NCI-H524 (cell line): Measurements from ENCODE around the gene NETO1.

Source experiments
- DNase-seq, 2 experiments: peaks; one replicate each; lab custom pipeline; 2025; lab: John Stamatoyannopoulos, UW

The NETO1 gene

DNA sequence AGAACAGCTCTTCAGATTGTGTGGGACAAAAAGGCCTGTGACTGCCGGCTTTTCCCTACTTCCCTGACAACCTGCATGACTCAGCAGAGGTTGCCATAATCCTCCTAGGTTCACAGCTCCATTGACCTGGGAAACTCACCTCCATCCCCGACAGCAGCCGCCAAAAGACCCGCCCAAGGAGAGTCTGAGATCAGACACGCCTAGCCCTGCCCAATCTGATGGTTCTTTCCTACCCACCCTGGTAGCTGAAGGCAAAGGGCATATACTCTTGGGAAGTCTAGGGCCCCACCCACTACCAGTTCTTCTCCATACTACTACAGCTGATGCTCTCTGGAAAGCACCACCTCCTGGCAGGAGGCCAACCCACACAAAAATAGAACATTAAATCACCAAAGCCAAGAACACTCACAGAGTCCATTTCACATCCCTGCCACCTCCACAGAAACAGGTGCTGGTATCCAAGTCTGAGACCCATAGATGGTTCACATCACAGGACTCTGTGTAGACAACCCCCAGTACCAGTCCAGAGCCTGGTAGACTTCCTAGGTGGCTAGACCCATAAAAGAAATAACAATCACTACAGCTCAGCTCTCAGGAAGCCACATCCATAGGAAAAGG lies 140.6 kb downstream of the NETO1 start:
- DNase-seq: no peak

DNA sequence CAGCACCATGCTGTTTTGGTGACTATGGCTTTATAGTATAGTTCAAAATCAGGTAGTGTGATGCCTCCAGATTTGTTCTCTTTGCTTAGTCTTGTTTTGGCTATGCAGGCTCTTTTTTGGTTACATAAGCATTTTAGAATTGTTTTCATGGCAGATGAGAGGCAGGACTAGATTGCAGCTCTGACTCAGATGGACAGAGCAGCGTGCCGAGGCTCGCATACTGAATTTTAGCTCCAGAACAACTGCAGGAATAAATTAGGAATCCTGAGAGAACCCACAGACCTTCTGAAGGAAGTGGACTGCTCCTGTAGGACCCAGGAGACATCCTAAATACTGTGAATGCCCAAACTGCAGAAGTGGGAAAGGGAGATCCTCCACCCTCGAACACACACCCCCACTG lies 141.6 kb downstream of the NETO1 start:
- DNase-seq: no peak

DNA sequence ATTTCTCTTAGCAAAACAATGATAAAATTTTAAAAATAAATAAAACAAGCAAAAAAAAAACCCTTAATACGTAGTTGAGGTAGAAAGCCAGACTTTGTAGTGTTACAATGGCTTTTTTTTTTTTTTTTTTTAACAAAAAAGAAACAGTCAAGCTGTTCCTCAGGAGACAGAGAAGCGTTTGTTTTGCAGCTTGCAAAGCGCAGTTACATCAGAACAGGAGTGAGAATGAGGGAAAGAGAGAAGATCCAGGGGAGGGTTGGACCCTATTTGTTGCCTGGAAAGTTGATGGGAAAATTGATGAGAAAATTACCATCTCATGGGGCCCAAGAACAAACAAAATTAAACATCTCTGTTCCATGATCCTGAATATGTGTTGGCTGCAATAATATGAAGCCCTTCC lies 146.5 kb downstream of the NETO1 start:
- DNase-seq: no peak

GRCh38 chr18:72720116-72720515 lies 147.7 kb downstream of the NETO1 start:
- DNase-seq: peak in 1 of 2 experiments; percentile 21

DNA sequence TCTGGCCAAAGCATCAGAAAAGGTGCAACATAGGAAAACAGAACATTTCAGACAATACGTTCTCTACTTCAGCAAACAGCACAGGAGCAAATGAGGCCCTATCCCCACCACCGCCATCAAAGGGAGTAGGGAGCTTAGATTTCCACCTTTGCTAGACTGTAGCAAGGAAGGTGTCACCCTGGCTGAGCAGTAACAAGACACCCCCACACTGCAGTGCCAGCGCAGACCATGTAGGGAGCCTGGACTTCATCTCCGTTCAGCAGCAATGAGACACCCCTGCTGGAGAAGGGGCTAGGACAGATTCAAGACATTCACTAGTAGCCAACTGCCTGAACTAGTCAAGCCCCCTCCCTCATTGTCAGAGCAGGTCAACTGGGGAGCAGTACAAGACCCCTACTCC lies 163.6 kb downstream of the NETO1 start:
- no peak for DNase-seq

DNA sequence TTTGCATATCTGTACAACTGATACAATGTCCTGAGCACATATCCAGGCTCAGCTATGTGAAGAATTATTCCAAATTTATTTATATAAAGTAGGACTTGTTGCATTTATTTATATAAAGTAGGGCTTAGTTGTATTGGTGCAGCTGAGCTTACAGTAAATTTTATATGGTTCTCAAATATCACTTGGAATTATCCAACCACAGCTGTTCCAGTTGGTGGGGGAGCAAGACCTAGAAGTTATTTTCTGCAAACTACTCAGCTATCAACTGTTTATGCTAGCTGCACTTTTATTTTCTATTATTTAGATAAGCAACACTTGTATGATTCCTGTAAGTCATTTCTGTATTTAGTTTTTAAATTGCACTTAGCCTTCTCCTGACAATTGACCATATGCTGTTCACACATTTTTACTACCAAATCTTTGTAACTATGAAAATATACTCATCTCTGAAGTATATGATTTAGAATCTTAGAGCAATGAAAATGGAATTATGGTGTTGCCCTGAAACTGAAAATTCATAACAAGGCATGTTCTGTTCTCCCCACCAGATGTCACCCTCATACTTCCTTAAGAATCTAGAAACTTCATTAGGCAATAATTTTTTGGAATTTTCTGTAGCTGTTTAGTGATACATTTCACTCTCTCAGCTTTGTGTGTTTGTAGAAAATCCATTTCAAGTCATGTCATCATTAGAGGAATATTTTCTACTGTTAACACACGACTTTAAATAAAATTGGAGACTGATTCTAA lies 166.7 kb downstream of the NETO1 start:
- DNase-seq: peak in 1 of 2 experiments; percentile 43

GRCh38 chr18:72697706-72698105 lies 170.1 kb downstream of the NETO1 start:
- no peak for DNase-seq

GRCh38 chr18:72692595-72692994 lies 175.2 kb downstream of the NETO1 start:
- DNase-seq: peak; percentile 3 to 32
